Measurements from ENCODE around the gene LY6G5B. TPM values are rescaled to one million over a fixed set of nuclear protein-coding genes. Genes with fewer than 3 reads are reported as not detected.

LY6G5B gene
- total RNA-seq, 1 donor from 2014 or later, result 2.6 TPM

DNA sequence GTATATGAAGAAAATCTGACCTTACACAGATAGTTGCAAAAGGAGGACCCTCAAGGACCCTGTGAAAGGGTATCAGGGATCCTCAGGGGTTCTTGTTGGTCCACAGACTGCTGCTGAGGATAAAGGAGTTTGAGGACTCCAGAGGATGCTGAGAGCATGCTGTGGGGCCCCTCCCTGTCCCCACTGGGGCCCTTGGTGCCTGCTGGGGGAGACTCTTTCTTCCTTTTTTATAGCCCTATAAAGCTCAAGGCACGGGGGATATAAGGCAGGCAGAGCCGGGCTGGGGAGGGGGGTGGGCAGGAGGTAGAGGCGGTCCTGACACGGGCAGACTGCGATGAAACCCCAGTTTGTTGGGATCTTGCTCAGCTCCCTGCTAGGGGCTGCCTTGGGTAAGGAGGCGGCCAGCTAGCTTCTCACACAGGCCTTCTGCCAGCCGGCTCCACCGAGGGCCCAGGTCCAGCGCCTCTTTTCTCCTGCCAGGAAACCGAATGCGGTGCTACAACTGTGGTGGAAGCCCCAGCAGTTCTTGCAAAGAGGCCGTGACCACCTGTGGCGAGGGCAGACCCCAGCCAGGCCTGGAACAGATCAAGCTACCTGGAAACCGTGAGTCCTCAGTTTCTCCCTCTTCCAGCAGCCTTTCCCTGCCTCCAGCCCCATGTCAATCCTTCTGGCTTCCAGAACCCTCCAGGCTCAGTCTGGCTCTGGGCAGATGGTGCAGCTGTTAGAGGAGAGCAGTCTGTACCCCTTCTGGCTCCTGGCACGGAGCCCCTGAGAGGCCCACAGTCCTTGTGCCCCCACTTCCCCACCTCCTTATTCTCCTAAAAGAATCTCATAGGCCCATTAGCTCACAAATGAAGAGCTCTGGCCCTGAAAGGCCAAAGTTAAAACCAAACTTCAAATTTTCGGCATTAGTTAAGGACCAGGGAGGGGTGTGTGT is 45.5 kb downstream of the LY6G5B start, which contains the start of gene LY6G6D:
Gene LY6G6D, plus strand, starts transcription at position 327 of the 937 bp plus-strand sequence. Its CDS starts 8 bp downstream, at position 335.
- DNase-seq, result peak; percentile 83

DNA sequence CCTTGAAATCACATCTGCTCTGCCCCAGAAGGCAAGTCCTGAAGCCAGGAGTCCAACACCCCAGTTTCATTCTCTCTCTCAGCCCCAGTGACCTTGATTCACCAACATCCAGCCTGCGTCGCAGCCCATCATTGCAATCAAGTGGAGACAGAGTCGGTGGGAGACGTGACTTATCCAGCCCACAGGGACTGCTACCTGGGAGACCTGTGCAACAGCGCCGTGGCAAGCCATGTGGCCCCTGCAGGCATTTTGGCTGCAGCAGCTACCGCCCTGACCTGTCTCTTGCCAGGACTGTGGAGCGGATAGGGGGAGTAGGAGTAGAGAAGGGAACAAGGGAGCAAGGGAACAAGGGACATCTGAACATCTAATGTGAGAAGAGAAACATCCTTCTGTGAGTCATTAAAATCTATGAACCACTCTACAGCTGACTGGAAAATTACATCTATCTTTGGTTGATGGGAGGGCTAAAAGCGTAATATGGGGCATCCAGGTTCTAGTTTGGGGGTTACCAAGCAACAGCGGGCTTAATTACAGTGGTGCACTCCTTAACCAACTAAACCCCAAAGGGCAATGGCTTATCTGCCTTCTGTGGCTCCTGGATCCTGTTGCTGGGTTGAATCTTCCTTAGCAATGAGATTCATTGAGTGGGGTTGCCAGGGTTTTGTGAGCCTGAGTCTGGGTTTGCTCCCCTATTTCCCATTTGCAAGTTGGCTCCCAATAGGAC is 47.9 kb downstream of the LY6G5B start:
- no peak for DNase-seq

DNA sequence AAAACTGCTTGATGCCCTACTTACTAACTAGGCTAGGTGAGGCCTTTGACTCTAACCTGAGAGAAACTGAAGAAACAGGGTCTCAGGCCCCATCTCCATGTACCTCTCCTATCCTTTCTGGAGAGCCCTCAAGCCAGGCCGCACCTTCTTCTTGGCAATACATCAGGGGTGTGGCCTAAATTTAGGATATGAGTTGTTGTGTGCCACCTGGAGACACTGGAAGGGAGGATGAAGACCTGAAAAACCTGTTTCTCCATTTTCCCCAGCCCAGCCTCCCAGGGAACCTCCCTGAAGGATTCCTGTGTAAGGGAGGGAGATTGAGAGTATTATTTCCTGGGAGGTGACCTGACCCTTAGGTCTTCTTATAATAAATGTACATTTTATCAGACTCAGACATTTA is 48.5 kb downstream of the LY6G5B start:
- DNase-seq, result peak; percentile 61

DNA sequence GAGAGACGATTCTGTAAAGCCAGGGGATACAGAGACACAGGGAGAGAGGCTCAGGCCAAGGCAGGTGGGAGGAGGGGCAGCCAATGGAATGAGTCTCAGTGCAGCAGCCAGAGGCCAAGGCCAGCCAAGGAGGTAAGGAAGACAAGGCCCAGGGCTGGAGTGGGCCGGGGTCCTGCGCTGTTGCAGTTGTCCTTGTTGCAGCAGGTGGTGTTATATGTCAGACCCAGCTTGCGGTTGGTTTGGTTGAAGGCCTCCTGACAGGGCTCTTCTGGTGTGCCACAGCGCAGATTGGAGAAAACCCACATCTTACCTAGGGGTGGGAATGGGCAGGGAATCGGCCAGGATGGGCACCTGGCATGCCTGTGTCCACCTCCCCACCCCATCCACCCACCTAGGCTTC is 49.2 kb downstream of the LY6G5B start:
- no peak for DNase-seq

DNA sequence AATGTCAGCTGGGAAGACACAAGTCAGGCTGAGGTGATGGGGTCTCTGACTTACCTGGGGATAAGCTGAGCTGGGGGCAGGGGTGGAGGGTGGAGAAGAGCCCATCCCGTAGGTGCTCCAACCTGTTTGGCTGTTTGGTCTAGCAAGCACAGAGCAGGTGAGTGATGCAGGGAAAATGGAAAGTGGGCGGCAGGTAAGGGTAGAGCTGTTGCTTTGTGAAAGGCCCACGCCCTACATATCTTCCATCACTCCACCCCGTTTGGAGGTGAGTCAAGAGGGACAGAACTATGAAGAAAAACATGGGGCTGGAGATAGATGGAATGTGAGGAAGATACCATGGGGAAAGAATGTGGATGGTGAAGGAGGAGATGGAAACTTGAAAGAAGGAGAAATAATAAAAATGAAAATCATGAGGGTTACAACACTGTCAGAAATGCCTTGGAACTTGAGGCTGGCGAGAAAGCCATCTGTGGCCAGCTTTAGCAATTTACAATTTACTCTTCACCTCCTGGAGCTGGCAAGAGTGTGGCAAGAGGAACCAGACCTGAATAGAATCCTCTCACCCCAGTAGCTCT is 50.5 kb downstream of the LY6G5B start:
- no peak for DNase-seq

DNA sequence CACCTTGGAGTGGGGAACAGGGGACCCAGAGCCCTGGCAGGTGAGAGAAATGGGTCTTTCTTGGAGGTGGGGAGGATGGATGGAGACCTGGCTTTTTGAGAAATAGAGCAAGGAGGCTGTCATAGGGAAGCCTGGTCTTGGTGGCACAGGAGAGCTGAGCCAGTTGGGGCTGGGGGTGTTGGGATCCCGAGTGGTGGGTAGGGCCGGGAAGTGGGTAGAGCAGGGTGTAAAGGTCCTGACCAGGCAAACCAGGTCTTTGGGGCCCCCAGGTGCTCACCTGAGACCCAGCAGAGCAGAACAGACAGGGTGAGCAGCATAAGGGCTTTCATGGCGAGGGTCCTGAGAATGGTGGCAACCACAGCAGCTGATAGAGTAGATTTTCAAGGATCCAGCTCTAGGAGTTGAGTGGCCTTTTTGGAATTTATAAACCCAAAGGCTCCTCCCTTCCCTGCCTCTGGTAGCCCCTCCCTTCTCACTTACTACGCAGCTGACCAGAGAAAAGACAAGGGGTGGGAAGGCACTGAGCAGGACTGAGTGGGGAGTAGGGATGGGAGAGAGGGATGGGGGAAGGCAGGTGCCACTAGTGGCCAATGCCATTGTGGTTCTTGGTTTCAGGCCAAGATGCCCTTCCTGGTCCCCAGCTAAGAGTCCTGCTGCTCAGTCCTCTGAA is 51.7 kb downstream of the LY6G5B start, which contains the start of gene LY6G6C:
Gene LY6G6C, minus strand, starts transcription at position 396 of the 670 bp plus-strand sequence. Its CDS starts 67 bp downstream, at position 329.
- no peak for DNase-seq

DNA sequence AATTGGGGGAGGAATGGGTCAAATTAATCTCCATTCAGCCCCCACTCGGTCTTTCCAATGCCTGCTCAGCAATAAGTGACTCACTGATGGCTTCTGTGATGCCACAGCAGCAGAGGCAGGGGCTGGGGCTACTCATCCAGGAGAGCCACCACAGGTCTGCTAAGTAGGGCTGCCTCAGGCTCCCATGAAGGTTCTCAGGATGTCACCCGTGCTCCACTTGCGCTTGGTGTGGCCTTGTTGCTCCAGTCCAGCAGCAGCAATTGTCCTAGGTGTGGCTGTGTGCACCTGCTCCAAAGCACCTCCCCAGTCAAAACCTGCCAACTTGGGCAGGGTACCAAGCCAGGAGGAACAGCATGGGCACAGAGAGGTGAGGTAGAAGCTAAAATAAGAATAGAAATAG is 52.4 kb downstream of the LY6G5B start:
- DNase-seq, result no peak

Small RNA genes within 50 kb of the gene (small RNA-seq; reads per million reads assigned to genes)
- gene LY6G6D (ENCODE audit: low replicate concordance) (not detected), gene MIR4646 (ENCODE audit: low replicate concordance) (not detected), gene MIR6832 (ENCODE audit: low replicate concordance) (not detected), gene RF00019 (ENCODE audit: low replicate concordance) (not detected), gene SNORA38 (ENCODE audit: low replicate concordance) (3.8 reads per million, percentile 91 among the genes with 10 or more reads in this experiment)

Other genes with a start within 250 kb of the LY6G5B start
- gene MICB, start 171.8 kb upstream of the LY6G5B start, total RNA-seq, result 3.9 TPM
- gene MCCD1, start 141.0 kb upstream of the LY6G5B start, total RNA-seq, result not detected
- gene DDX39B, start 128.0 kb upstream of the LY6G5B start, total RNA-seq, result 319 TPM
- 1.3 TPM for gene ATP6V1G2, start 123.4 kb upstream of the LY6G5B start, total RNA-seq
- gene NFKBIL1, start 122.4 kb upstream of the LY6G5B start, total RNA-seq, result 11.4 TPM
- gene LTA, start 97.7 kb upstream of the LY6G5B start, total RNA-seq, result not detected
- gene TNF, start 94.4 kb upstream of the LY6G5B start, total RNA-seq, result not detected
- 1.7 TPM for gene LTB, start 87.6 kb upstream of the LY6G5B start, total RNA-seq
- gene LST1, start 83.7 kb upstream of the LY6G5B start, total RNA-seq, result 1.5 TPM
- not detected for gene NCR3, start 77.0 kb upstream of the LY6G5B start, total RNA-seq
- gene AIF1, start 54.7 kb upstream of the LY6G5B start, total RNA-seq, result 10.9 TPM
- 66.1 TPM for gene PRRC2A, start 49.3 kb upstream of the LY6G5B start, total RNA-seq
- gene BAG6, start 17.3 kb upstream of the LY6G5B start, total RNA-seq, result 154 TPM
- gene APOM, start 14.1 kb upstream of the LY6G5B start, total RNA-seq, result not detected
- 20.8 TPM for gene C6orf47, start 9.2 kb upstream of the LY6G5B start, total RNA-seq
- 18.0 TPM for gene GPANK1, start 5.0 kb upstream of the LY6G5B start, total RNA-seq
- 92.1 TPM for gene CSNK2B, start 3.9 kb upstream of the LY6G5B start, total RNA-seq
- gene LY6G5C, start 11.1 kb downstream of the LY6G5B start, total RNA-seq, result not detected
- 46.2 TPM for gene ABHD16A, start 33.3 kb downstream of the LY6G5B start, total RNA-seq
- gene LY6G6F, start 36.9 kb downstream of the LY6G5B start, total RNA-seq, result 0.82 TPM
- not detected for gene LY6G6D, start 45.4 kb downstream of the LY6G5B start, total RNA-seq
- gene LY6G6C, start 51.8 kb downstream of the LY6G5B start, total RNA-seq, result 1.1 TPM
- gene MPIG6B, start 53.4 kb downstream of the LY6G5B start, total RNA-seq, result not detected
- 114 TPM for gene DDAH2, start 59.3 kb downstream of the LY6G5B start, total RNA-seq
- gene CLIC1, start 66.6 kb downstream of the LY6G5B start, total RNA-seq, result 131 TPM
- 9.6 TPM for gene MSH5, start 70.0 kb downstream of the LY6G5B start, total RNA-seq
- gene SAPCD1, start 92.7 kb downstream of the LY6G5B start, total RNA-seq, result not detected
- 2.3 TPM for gene VWA7, start 107.4 kb downstream of the LY6G5B start, total RNA-seq
- gene VARS1, start 125.8 kb downstream of the LY6G5B start, total RNA-seq, result 42.5 TPM
- 20.8 TPM for gene LSM2, start 137.0 kb downstream of the LY6G5B start, total RNA-seq
- gene HSPA1L, start 145.3 kb downstream of the LY6G5B start, total RNA-seq, result 4.5 TPM
- gene HSPA1A, start 145.6 kb downstream of the LY6G5B start, total RNA-seq, result 698 TPM
- gene HSPA1B, start 157.8 kb downstream of the LY6G5B start, total RNA-seq, result 827 TPM
- gene NEU1, start 192.8 kb downstream of the LY6G5B start, total RNA-seq, result 25.6 TPM
- gene SLC44A4, start 209.0 kb downstream of the LY6G5B start, total RNA-seq, result 1.7 TPM
- 37.4 TPM for gene EHMT2, start 227.7 kb downstream of the LY6G5B start, total RNA-seq
- 5.7 TPM for gene ZBTB12, start 232.1 kb downstream of the LY6G5B start, total RNA-seq